GM12878 (cell line): ENCODE measurements around the gene SRBD1. TPM values are rescaled to one million over a fixed set of nuclear protein-coding genes. Genes with fewer than 3 reads are reported as not detected.

Experiments
- BACH1 ChIP-seq: fragments of 450-650 bp; IDR thresholded peaks from 2 replicates; pipeline ENCODE4 v1.6.1; 2017; ENCODE audit warnings: mild to moderate bottlenecking, borderline replicate concordance
- BRCA1 ChIP-seq: IDR thresholded peaks from 2 replicates; pipeline ENCODE4 v1.6.1; 2011; ENCODE audit warnings: low read depth, low read length, improper control_type of control experiment
- CEBPZ ChIP-seq: fragments of 150-350 bp; IDR thresholded peaks from 2 replicates; pipeline ENCODE4 v1.6.1; 2016; ENCODE audit warnings: low read depth, low read length
- CHD1 ChIP-seq: IDR thresholded peaks from 2 replicates; pipeline ENCODE4 v1.6.1; 2012; ENCODE audit warnings: low read depth, low read length, improper control_type of control experiment
- CREB1 ChIP-seq: IDR thresholded peaks from 2 replicates; pipeline ENCODE4 v1.6.1; 2012; ENCODE audit warnings: low read depth, mild to moderate bottlenecking, inconsistent platforms
- E4F1 ChIP-seq: fragments of 450-650 bp; IDR thresholded peaks from 2 replicates; pipeline ENCODE4 v1.6.1; 2018; ENCODE audit warnings: borderline replicate concordance, mild to moderate bottlenecking; ENCODE audit not compliant: partially characterized antibody
- FOXK2 ChIP-seq: fragments of 450-650 bp; IDR thresholded peaks from 2 replicates; pipeline ENCODE4 v1.6.1; 2017; ENCODE audit warnings: mild to moderate bottlenecking, moderate library complexity
- IRF5 ChIP-seq: fragments of 450-650 bp; IDR thresholded peaks from 2 replicates; pipeline ENCODE4 v1.6.1; 2017; ENCODE audit warnings: borderline replicate concordance
- SMARCA5 ChIP-seq: fragments of 450-650 bp; IDR thresholded peaks from 2 replicates; pipeline ENCODE4 v1.6.1; 2017; ENCODE audit warnings: mild to moderate bottlenecking
- TBL1XR1 ChIP-seq: IDR thresholded peaks from 2 replicates; pipeline ENCODE4 v1.6.1; 2012; ENCODE audit warnings: low read depth, low read length, improper control_type of control experiment
- ZNF207 ChIP-seq: fragments of 450-650 bp; IDR thresholded peaks from 2 replicates; pipeline ENCODE4 v1.6.1; 2014; ENCODE audit warnings: antibody characterized with exemption, mild to moderate bottlenecking, borderline replicate concordance
- ZNF592 ChIP-seq: fragments of 450-650 bp; IDR thresholded peaks from 2 replicates; pipeline ENCODE4 v1.6.1; 2017; ENCODE audit warnings: mild to moderate bottlenecking, moderate library complexity
- polyA plus RNA-seq, 11 experiments: library from polyadenylated mRNA; depleted of rRNA in 4 of 11; unstranded in 6 of 11; stranded (reverse) in 5 of 11; fragments of >200 nt; fragmentation: Nextera tagmentation in 4 of 11; fragmentation: Illumina TruSeq in 1 of 11; extraction: Ambion mirVana in 4 of 11; extraction: Trizol in 1 of 11; gene quantifications; 1 replicate in 1 of 11; 2 replicates in 10 of 11; pipeline versions ENCODE4 v1.2.1 to v1.2.3, GENCODE V29; 2011 to 2016; ENCODE audit warnings: inconsistent platforms in 2 of 11, missing spikeins in 2 of 11, low read depth in 1 of 11
- total RNA-seq, 4 experiments: library from RNA; depleted of rRNA in 3 of 4; stranded (reverse); fragments of >200 nt in 3 of 4; fragmentation: Illumina TruSeq in 1 of 4; extraction: Trizol in 1 of 4; gene quantifications; 2 replicates each; pipeline versions ENCODE4 v1.2.1 to v1.2.3, GENCODE V29; 2013 to 2021
- TF ChIP-seq, protein P1 (sequence below): IDR thresholded peaks from 2 replicates; pipeline ENCODE4 v1.6.1; 2011; ENCODE audit warnings: mild to moderate bottlenecking, low read depth, low read length, moderate library complexity; ENCODE audit not compliant: insufficient replicate concordance

Gene SRBD1
- total and polyA plus RNA-seq, 10 of the 15 experiments (the other 5 are each of a cell fraction or from before 2014, with no cell fraction given) = 9.7 to 33.1 (median 20.1) TPM

- TF ChIP-seq E4F1 (no peak), BACH1 (no peak), FOXK2 (no peak), CREB1 (peak; percentile 85), ZNF592 (peak; percentile 15; the same call in 1 of the 2 replicates), CHD1 (no peak), SMARCA5 (0 out of 2 replicates have a peak, but pooled peaks have one; percentile 46), IRF5 (no peak), BRCA1 (no peak), TBL1XR1 (no peak), CEBPZ (no peak), ZNF207 (no peak)
- TF ChIP-seq, protein P1, sequence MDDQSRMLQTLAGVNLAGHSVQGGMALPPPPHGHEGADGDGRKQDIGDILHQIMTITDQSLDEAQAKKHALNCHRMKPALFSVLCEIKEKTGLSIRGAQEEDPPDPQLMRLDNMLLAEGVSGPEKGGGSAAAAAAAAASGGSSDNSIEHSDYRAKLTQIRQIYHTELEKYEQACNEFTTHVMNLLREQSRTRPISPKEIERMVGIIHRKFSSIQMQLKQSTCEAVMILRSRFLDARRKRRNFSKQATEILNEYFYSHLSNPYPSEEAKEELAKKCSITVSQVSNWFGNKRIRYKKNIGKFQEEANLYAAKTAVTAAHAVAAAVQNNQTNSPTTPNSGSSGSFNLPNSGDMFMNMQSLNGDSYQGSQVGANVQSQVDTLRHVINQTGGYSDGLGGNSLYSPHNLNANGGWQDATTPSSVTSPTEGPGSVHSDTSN = peak; percentile 15
These were observed 42.9 kb downstream of the SRBD1 start (continued) for GRCh38 chr2:45567974-45568789.
